Muscle layer of colon (tissue), 2 donors: Measurements from ENCODE around the gene FTCD.

Experiments used
- H3K27ac ChIP-seq: one replicate; pipeline ENCODE4 v1.7.0; 2013; ENCODE audit warnings: low read depth, mild to moderate bottlenecking, low read length, moderate library complexity
- H3K27me3 ChIP-seq, 2 donors: one replicate each; pipeline ENCODE4 v1.7.0; 2013; ENCODE audit warnings: low read length in 2 of 2, mild to moderate bottlenecking in 2 of 2; ENCODE audit not compliant: insufficient read depth in 2 of 2, control insufficient read depth in 1 of 2
- H3K36me3 ChIP-seq: one replicate; pipeline ENCODE4 v1.7.0; 2013; ENCODE audit warnings: mild to moderate bottlenecking, low read length; ENCODE audit not compliant: insufficient read depth
- H3K4me1 ChIP-seq: one replicate; pipeline ENCODE4 v1.7.0; 2013; ENCODE audit warnings: mild to moderate bottlenecking, low read length; ENCODE audit not compliant: insufficient read depth
- H3K4me3 ChIP-seq, 2 donors: one replicate each; pipeline ENCODE4 v1.7.0; 2013; ENCODE audit warnings: low read length in 2 of 2, low read depth in 1 of 2, mild to moderate bottlenecking in 1 of 2, moderate library complexity in 1 of 2
- H3K9ac ChIP-seq: one replicate; pipeline ENCODE4 v1.7.0; 2013; ENCODE audit warnings: low read length
- H3K9me3 ChIP-seq: one replicate; pipeline ENCODE4 v1.7.0; 2013; ENCODE audit warnings: mild to moderate bottlenecking, low read length
- donor health status: abdominal sarcoma.
- donor health status: Adenocarcinoma of cecum.

The FTCD gene

DNA sequence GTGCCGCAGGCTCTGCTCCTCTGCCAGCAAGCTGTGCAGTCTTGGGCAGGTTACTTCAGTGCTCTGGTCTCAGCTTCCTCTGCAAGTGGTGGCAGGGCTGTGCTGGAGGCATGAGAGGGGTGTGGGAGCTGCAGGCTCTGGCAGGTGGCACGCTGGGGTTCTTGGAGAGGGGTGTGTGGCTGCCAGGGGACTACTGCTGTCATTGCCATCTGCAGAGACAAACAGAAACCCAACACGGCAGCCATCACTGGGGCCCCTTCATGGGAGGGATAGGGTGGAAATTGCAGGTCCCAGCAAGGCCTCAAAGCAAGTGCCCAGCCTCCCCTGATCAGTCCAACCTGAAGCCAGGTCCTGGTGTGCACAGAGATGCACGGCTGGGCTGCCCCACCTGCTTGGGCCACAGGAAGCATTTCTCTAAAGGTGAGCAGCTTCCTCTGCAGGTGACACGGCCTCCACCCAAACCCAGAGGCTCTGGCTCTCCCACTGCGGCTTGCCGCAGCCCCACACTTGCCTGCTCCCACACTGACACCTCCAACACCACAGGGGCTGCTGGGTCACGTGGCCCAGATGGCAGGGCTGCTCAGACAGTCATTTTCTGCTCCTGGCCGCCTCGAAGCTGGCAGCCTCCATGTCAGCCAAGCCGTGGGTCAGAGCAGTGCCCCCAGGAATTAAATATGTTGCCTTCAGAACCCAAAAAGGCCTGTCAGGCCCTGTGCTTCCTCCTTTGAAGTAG lies 61.5 kb downstream of the FTCD start:
- Histone ChIP-seq H3K9ac (peak overlapping the region; percentile 12), H3K4me3 (peak overlapping the region in 1 of 2 donors; percentile 8), H3K4me1 (peaks cover 65% of the 10 kb centered on the region), H3K9me3 (no peaks in the 10 kb centered on the region), H3K27ac (peak overlapping the region; percentile 93), H3K36me3 (no peaks in the 10 kb centered on the region), H3K27me3 (no peaks in the 10 kb centered on the region)

DNA sequence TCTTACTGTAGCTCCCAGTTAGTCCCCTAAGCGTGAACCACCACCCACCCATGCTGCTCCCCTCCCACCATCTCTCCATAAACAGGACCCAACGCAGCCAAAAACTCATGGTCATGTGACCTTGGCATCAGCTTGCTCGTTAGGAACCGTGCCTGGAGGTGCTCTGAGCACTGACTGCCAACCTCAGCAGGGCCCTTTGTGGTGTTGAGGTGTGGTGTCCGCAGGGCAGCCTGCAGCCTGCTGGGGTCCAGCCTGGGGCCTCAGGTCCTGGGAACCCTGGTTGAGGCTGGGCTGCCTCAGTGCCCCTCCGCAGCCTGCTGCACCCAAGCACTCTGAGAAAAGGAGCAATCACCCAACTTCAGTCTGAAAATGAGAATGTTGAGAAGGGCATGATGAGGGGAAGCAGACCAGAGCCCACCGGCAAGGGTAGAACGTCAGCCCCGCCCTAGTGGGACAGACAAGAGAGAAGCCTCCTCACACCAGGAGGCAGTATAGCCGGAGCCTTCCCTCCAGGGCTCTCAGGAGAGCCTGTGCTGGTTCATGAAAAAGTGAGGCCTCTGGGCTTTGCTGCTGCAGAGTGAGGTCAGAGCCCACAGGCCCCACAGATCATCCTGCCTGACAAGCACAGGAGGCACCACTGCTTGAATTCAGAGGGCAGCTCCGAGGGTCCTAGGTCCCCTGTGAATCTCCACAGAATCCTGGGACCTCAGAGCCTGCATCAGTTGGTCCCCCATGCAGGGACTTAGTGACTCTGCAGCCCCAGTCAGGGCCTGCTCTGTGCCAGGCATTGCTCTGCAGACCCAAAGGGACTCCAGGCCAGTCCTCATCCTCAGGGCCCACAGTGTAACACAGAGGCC lies 62.3 kb downstream of the FTCD start:
- Histone ChIP-seq H3K9me3 (no peaks in the 10 kb centered on the region), H3K36me3 (no peaks in the 10 kb centered on the region), H3K4me1 (peaks cover 65% of the 10 kb centered on the region), H3K4me3 (no peak overlapping the region), H3K27me3 (no peaks in the 10 kb centered on the region), H3K9ac (peak overlapping the region; percentile 12), H3K27ac (peak overlapping the region; percentile 93)

DNA sequence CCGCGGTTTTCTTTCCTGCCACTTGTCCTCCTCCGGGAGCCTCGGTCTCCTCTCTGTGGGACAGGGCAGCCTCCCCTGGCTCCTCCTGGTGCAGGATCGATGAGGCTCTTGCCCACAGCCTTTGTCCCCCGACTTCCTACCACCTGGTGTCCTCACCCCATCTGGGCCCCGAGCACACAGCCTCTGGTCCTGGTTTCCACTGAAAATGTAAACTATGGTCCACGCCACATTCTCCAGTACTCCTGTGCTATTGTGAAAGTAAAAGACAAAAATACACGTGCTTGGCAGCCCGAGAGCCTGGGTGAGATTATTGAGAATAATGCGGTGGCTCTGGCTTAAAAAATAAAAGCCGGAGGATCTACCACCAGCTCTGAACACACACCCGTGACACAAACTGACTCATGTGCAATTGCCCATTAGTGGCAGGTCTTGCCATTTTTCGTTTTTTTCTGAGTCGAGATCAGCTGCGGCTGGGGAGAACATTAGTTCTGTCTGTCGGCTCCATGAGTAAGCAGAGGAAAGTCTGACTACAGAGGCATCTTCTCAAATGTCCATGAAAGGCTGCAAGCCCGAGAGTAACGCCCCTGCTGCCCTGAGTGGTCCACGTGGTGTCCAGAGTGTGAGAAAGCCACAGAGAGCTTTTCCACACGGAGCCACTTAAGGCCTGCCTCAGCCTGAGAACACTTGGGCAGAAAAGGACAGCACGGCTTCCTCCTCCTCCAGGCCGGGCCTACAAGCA lies 63.2 kb downstream of the FTCD start:
- peak overlapping the region; percentile 93 for H3K27ac ChIP-seq
- peak overlapping the region in 1 of 2 donors; percentile 33 for H3K4me3 ChIP-seq
- H3K4me1 ChIP-seq = peaks cover 65% of the 10 kb centered on the region

DNA sequence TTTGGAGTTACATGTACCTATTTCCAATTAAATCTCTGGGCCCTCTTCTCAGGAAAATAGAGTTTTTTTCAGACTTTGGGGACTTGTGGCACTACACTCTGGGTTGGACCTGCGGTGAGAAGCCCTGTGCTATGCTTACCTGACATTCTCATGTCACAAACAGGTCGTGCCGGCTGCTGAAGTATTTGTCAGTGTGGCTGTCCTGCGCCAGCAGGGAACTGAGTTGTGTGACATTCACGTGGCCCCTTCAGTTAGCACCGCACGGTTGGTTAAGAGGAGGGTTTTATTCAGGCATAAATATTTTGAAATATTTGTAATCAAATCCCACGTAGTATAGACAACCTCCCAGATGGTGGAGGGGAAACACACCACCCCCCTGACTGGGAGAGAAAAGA lies 63.8 kb downstream of the FTCD start:
- Histone ChIP-seq H3K9ac (peak overlapping the region; percentile 57), H3K4me1 (peaks cover 60% of the 10 kb centered on the region), H3K9me3 (no peaks in the 10 kb centered on the region), H3K27me3 (no peaks in the 10 kb centered on the region), H3K36me3 (no peaks in the 10 kb centered on the region), H3K27ac (peak overlapping the region; percentile 93), H3K4me3 (peak overlapping the region in 1 of 2 donors; percentile 33)

More for the DNA sequence above, 63.2 kb downstream of the FTCD start:
- no peaks in the 10 kb centered on the region for H3K9me3 ChIP-seq
- H3K27me3 ChIP-seq = no peaks in the 10 kb centered on the region
- H3K9ac ChIP-seq = peak overlapping the region; percentile 57
- H3K36me3 ChIP-seq = no peaks in the 10 kb centered on the region

DNA sequence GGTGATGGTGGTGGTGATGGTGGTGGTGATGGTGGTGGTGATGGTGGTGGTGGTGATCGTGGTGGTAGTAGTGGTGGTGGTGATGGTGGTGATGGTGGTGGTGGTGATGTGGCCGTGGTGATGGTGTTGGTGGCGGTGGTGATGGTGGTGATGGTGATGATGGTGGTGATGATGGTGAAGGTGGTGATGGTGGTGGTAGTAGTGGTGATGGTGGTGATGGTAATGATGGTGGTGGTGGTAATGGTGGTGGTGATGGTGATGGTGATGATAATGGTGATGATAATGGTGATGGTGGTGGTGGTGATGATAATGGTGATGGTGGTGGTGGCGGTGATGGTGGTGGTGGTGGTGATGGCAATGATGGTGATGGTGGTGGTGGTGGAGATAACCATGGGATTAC lies 64.3 kb downstream of the FTCD start:
- H3K4me3 ChIP-seq = no peak overlapping the region
- H3K9ac ChIP-seq = no peak overlapping the region
- H3K4me1 ChIP-seq = peaks cover 55% of the 10 kb centered on the region
- H3K27ac ChIP-seq = peak overlapping the region; percentile 93
- no peaks in the 10 kb centered on the region for H3K36me3 ChIP-seq
- H3K27me3 ChIP-seq = no peaks in the 10 kb centered on the region
- H3K9me3 ChIP-seq = no peaks in the 10 kb centered on the region

DNA sequence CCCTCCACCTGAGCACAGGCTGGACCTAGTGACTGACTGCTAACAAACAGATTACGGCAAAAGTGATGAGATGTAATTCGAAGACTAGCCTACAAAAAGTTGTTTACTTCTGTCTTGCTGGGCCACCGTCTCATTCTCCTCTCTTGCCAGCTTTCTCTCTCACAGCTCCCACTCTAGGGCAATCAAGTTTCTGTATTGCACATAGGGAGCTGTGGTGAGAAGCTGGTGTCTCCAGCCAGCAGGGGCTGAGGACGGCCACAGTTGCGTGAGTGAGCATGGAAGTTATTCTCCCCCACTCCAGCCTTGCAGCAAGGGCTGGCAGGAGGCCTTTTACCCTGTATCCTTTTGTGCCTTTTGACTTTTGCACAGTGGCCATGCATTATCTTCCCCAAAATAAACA lies 66.1 kb downstream of the FTCD start:
- Histone ChIP-seq H3K27ac (no peak overlapping the region), H3K9ac (no peak overlapping the region), H3K36me3 (no peaks in the 10 kb centered on the region), H3K27me3 (no peaks in the 10 kb centered on the region), H3K4me3 (no peak overlapping the region), H3K9me3 (no peaks in the 10 kb centered on the region), H3K4me1 (peaks cover 39% of the 10 kb centered on the region)

DNA sequence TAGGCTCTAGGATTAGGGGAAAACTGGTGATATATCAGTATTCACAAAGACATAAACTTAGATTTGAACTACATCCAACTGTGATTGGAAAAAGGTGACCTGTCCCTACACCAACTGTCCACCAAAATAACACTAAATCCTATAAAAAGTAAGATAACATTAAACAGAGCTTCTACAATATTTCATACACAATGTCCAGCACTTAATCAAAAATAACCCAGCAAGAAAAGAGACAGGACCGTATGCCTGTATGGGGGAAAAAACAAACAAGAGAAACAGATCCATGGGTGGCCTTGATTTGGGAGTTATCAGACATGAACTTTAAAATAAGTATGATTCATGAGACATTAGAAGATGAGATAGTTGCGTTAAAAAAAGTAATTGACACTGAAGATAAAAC lies 67.2 kb downstream of the FTCD start:
- H3K4me1 ChIP-seq = peaks cover 28% of the 10 kb centered on the region

DNA sequence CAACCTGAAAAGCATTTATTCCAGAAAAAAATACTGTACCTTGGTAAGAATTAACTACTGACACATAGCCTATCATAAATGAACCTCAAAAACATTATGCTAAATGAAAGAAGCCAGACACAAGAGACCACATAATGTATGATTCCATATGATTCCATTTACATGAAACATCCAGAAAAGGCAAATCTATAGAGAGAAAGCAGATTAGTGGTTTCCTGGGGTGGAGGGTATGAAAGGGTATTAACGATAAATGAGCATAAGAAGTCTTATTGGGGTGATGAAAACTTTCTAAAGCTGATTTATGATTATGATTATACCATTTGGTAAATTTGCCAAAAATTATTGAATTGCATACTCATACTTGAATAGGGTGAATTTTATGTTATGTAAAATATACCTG lies 67.7 kb downstream of the FTCD start:
- peaks cover 22% of the 10 kb centered on the region for H3K4me1 ChIP-seq
- H3K9ac ChIP-seq = no peak overlapping the region
- H3K27ac ChIP-seq = no peak overlapping the region
- H3K9me3 ChIP-seq = no peaks in the 10 kb centered on the region
- H3K4me3 ChIP-seq = no peak overlapping the region
- H3K36me3 ChIP-seq = no peaks in the 10 kb centered on the region
- H3K27me3 ChIP-seq = no peaks in the 10 kb centered on the region

More for the DNA sequence above, 67.2 kb downstream of the FTCD start:
- no peak overlapping the region for H3K9ac ChIP-seq
- H3K27ac ChIP-seq = no peak overlapping the region
- no peaks in the 10 kb centered on the region for H3K9me3 ChIP-seq
- H3K4me3 ChIP-seq = no peak overlapping the region
- H3K27me3 ChIP-seq = no peaks in the 10 kb centered on the region
- no peaks in the 10 kb centered on the region for H3K36me3 ChIP-seq
